ENCODE results near the gene NOSTRIN.

DNA sequence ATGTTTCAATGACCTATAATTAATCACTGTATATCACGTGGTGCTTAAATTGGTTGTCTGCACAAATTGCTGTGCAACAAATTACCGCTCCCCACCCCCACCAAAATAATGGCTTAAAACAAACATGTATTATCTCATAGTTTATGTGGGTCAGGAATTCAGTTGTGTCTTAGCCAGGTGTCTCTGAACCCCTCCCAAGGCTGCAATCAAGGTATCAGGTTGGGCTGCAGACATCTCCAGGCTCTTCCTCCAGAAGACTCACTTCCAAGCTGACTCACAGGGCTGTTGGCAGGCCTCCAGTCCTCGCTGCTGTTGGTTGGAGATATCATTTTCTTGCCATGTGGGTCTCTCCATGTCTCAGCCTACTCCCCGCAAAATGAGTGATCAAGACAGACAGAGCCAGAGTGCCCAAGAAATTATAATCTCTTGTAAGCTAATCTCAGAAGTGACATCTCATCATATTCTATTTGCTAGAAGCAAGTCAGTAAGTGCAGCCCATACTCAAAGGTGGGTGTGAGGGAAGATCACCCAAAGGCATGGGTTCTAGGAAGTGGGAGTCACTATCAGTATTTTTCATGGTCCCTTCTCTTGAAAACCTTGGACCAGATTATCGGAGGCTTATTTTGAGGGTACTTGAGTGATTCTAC is 49.4 kb downstream of the NOSTRIN start:
- TF ChIP-seq POLR2A (IDR thresholded peaks at IDR 0.05) (no peak), CTCF (IDR thresholded peaks at IDR 0.05) (no peak)
